ENCODE data around the gene ZNF212.

DNA sequence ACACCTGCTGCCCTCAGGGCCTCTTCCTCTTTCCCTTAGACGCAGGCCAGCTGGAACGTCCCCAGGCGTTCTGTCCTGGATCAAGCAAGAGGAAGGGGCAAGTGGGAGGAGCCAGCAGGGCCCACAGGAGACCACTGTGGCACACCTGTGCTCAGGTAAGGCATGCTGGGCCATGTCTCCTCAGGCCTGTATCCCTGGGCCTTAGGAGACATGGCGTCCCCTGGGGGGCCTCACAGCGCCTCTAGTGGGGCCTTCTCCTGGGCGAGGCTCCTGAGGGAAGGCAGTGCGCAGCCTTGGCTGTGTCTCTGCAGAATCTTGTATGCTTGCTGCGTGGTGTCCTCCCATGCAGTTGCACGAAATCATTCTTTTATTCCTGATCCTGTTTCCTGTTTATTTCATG, 53.9 kb downstream of the ZNF212 start:
- TF ChIP-seq, protein P1, sequence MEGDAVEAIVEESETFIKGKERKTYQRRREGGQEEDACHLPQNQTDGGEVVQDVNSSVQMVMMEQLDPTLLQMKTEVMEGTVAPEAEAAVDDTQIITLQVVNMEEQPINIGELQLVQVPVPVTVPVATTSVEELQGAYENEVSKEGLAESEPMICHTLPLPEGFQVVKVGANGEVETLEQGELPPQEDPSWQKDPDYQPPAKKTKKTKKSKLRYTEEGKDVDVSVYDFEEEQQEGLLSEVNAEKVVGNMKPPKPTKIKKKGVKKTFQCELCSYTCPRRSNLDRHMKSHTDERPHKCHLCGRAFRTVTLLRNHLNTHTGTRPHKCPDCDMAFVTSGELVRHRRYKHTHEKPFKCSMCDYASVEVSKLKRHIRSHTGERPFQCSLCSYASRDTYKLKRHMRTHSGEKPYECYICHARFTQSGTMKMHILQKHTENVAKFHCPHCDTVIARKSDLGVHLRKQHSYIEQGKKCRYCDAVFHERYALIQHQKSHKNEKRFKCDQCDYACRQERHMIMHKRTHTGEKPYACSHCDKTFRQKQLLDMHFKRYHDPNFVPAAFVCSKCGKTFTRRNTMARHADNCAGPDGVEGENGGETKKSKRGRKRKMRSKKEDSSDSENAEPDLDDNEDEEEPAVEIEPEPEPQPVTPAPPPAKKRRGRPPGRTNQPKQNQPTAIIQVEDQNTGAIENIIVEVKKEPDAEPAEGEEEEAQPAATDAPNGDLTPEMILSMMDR (IDR thresholded peaks at IDR 0.05; ENCODE audit: low read depth, low read length), result no peak
- no peak for TF ChIP-seq EZH2phosphoT487 (IDR thresholded peaks at IDR 0.05; ENCODE audit: low read depth)
